SH-SY5Y (cell line): Measurements from ENCODE around the gene REXO1.

Source experiments
- GATA2 ChIP-seq: IDR thresholded peaks from 2 replicates; pipeline ENCODE4 v1.6.1; 2011; ENCODE audit warnings: mild to moderate bottlenecking, low read depth, low read length
- GATA3 ChIP-seq: IDR thresholded peaks from 2 replicates; pipeline ENCODE4 v1.6.1; 2011; ENCODE audit warnings: low read depth, mild to moderate bottlenecking, low read length, moderate library complexity

DNA sequence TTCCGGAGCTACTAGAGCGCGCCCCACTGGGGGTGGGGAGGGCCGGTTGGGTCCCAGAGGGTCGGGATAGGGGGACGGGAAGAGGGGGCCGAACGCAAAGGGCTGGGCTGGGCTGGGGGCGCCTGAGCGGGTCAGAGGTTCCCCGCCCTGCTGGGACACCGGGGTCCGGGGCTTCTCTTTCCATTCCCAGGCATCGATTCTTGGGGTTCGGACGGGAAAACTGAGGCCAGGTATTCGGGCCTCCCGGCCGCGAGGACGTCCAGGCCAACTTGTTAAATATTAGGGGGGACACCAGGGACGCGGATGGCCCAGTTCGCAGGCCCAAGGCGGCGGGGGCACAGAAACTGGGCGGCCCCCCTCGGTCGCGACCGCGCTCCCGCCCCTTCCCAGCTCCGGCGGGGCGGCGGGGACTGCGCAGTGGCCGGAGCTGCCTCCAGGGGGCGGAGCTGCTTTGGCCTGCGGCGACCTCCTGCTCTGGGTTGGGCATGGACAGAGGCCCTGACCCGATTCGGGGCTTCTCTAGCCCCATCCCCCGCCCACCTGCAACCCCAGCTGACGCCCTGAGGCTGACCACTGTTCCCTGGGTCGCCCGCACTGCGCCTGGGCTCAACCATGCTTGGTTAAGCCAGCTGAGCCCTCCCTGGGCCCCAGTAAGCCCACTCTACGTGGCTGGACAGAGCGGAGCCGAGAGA is 16.3 kb upstream of the REXO1 start:
- TF ChIP-seq GATA2 (no peak), GATA3 (no peak)
